ENCODE results near the gene GPR39. TPM values are rescaled to one million over a fixed set of nuclear protein-coding genes. Genes with fewer than 3 reads are reported as not detected.
"Not testable (repeated sequence)": the region's sequence is repeated elsewhere in the genome, so short reads cannot be mapped to it uniquely, and the experiment has no call there.

GPR39 gene
- 0.04 TPM in 1 of 2 replicates, not detected in the other for total RNA-seq

DNA sequence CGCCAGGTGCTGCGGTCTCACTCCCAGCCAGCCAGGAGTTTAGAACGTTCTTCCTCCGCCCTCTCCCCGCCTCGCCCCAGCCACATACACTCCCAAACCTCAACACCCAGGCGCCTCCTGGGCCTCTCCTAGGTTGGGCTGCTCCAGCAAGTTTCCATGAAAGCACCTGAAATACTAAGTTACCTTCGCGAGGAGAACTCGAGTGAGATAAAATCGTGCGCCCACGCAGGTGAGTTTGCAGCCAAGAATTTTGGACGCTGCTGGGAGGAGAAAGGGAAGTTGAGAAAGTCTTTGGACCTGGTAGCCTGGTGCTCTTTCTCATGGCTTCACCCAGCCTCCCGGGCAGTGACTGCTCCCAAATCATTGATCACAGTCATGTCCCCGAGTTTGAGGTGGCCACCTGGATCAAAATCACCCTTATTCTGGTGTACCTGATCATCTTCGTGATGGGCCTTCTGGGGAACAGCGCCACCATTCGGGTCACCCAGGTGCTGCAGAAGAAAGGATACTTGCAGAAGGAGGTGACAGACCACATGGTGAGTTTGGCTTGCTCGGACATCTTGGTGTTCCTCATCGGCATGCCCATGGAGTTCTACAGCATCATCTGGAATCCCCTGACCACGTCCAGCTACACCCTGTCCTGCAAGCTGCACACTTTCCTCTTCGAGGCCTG lies at the start of gene GPR39:
Gene GPR39, plus strand, starts transcription at position 83 of the 673 bp plus-strand sequence.
- DNase-seq (ENCODE audit: low read depth, low spot score) = no peak

DNA sequence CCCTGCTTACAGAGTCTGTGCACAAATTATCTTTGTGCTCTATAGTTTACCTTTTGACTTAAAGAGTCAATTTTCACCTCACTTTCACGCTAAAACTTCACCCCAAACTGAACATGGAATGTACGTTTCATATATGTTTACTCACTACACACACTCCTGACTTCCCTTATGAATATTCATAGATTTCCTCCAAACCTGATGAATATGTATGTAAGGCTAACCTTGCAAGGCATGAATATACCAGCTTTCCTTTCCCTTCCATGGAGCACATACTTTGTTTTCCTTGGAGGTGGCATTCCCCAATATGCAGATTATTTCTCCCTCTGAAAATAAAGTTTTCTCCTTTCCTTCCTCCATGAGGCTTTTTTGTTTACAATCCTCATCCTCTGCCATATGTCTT lies 48.4 kb upstream of the GPR39 start:
- no peak for DNase-seq (ENCODE audit: low read depth, low spot score)

DNA sequence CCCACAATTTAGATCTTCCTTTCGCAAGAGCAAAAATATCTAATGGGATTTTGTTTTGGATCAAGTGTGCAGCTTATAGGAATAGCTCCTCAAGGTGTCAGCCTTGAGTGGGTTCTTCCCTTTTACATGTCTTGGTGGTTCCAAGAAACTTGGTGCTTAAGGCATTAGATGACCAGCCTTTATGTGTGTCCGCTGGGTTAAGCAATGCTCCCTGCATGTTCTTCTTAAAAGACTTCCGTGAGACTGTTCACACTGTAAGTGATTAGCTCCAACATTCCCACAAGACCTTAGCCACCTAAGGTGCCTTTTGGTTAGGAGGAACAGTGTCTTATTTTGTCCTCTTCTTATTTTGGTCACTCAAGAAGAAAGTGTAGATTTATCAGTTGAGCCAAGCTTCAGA lies 44.3 kb upstream of the GPR39 start:
- no peak for DNase-seq (ENCODE audit: low read depth, low spot score)

DNA sequence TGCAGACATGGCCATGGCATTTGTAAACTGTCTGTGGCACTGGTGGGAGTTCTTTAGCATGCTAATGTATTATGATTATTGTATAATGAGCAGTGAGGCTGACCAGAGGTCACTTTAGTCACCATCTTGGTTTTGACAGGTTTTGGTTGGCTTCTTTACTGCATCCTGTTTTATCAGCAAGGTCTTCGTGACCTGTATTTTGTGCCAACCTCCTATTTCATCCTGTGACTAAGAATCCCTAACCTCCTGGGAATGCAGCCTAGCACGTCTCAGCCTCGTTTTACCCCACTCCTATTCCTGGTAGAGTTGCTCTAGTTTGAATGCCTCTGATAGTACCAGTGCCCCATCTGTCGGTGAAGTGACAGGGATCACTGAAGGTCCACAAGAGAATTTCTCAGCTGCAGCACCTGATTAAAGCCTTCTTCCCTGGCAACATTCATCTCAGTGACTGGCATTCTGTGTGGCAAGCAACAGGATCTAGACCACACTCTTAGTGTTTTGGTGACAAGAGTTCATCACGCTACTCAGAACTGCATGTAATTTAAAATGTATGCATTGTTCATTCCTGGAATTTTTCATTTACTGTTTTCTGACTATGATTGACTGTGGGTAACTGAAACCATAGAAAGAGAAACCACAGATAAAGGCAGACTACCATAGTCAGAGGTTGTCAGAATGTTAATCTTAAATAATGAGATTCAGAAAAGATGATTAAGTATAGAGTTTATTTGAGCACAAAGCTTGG lies 43.0 kb upstream of the GPR39 start:
- DNase-seq (ENCODE audit: low read depth, low spot score) = no peak

DNA sequence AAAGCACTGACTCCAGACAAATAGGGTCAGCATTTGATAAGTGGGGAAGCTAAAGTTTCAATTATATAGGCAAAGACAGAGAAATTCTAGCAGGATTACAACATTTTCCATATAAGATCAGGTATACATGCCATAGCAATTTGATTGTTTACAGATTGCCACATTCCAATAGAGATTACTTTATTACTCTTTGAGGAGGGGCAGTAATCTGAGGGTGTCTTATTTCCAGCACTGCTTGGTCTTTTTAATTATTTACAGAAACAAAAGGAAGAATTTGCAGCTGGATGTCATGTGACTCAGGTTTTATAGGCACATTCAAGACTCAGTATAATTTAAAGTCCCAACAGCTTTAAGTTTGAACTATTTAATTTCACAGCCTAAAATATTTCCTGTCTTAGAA lies 42.5 kb upstream of the GPR39 start:
- no peak for DNase-seq (ENCODE audit: low read depth, low spot score)

DNA sequence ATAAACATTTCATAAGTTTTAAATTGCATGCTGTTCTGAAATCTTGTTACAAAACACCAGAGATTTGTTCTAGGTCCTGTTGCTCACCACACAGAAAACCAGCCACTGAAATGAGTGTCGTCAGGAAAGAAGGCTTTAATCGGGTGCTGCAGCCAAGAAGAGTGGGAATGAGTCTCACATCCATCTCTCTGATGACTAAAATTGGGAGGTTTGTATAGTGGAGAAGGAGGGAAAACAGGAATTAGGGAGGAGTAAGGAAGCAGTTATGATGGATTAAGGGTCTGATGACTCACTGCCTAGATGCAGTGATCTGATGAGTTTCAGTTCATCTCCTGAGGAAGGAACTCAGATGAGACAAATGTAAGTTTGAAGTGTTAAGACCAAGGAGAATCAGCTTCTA lies 42.1 kb upstream of the GPR39 start:
- DNase-seq (ENCODE audit: low read depth, low spot score) = no peak

DNA sequence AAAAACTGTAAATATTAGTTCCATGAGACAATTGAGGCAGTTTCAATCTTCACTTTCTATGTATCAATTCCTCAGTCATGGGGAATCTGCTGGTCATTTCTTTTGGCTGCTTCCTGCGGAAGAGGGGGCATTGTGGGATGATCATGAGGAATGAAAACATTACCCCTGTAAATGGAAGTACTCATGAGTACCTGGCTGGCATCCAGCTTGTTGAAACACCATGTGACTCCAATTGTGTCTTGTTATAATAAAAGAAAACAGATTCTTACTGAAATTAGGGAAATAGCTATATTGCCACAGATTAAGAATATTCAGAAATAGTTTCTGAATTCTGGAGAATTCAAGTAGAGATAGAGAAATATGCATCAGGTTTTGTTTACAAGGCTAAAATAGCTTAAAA lies 41.6 kb upstream of the GPR39 start:
- no peak for DNase-seq (ENCODE audit: low read depth, low spot score)

DNA sequence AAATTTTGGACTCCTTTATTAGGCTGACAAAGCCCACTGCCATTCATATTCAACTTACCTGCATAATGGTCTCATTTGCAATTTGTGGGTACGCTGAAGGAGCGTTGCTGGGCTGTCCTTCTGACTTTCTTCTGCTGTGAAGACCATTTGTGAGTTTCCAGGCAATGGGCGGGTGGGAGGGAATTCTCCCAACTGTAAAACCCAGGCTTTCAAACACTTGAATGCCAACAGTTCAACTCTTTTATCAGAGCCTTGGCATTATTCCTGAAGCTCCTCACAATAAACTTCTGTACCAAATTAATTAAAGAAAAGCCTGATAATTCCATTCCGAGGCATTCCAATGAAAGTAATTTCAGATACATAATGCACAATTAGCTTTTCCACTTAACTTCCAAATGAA lies 35.2 kb upstream of the GPR39 start:
- DNase-seq (ENCODE audit: low read depth, low spot score) = no peak

DNA sequence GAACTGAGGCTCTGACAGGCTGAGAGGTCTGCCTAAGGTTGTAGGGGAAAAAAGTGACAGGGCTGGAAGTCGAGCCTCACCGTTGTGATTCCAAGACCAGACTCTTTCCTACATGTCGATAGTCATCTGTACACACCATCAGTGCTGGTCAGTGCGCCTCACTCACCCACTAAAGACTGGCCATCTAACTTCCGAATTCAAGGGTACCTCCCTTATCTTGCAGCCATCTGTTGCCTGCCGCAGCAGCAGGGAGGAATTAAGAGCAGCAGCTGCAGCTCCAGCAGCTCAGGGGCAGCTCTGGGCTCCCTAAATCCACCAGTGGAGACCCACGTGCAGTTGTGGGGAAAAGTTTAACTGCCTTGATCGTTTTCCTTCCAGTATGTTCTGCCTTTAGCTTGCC lies 32.6 kb upstream of the GPR39 start:
- DNase-seq (ENCODE audit: low read depth, low spot score) = no peak

DNA sequence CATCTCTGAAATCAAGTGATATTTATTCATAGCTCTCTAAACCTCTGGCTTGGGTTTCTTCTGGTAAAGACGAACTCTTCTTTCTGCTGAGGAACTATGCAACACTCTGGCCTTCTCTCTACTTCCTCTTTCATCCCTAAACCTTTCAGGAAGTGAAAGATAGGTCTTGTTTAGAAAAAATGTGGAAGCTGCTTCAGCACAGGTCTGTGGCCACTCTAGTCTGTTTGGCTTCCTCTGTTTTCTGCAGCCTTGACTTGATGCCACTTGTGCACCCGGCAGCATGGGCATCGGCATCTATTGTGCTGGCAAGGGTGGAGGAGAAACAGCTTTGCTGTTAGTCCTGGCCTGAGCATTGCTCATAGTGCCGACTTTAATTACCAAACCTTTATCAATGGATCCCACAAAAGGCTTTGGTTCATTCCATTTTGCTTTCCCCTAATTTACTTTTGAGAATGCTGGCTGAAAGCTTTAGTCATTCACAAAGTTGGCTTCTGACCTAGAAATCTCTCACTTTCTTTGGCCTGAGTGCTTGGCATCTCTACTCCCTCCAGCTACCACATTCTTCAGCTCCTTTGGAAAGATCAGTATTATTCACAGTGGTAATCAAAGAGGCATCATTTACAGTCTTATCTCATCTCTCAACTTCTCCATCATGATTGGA lies 32.0 kb upstream of the GPR39 start:
- no peak for DNase-seq (ENCODE audit: low read depth, low spot score)

DNA sequence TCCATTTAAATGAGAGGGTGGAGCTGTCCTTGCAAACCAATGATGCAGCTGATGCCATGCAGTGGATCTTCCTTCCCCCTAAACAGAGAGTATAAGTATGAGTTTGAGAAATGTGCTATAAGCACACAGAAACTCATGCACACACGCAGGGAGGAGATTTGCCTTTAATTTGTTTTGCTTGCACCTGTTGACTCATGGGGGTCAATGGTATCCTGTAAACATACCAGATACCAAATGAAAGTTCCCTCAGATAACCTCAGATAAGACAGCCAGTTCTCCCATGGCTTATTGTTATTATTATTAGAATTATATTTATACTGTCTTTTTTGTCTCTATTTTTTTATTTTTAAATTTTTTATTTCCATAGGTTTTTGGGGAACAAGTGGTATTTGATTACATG lies 29.5 kb upstream of the GPR39 start:
- DNase-seq (ENCODE audit: low read depth, low spot score) = no peak

DNA sequence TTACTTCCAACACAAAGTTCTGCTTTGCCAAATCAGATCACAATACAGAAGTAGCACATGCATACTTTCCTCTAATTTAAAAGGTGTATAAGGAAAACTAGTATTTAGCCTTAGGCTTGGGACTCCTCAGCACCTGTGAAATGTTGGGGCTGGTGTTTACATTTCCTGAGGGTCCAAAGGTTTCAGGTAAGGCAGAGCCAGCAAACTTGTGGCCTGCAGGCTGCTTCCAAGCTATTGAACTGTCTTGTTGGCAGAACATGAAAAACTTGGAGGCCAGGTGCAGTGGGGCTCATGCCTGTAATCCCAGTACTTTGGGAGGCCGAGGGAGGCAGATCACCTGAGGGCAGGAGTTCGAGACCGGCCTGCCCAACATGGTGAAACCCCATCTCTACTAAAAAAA lies 26.5 kb upstream of the GPR39 start:
- DNase-seq (ENCODE audit: low read depth, low spot score) = no peak

DNA sequence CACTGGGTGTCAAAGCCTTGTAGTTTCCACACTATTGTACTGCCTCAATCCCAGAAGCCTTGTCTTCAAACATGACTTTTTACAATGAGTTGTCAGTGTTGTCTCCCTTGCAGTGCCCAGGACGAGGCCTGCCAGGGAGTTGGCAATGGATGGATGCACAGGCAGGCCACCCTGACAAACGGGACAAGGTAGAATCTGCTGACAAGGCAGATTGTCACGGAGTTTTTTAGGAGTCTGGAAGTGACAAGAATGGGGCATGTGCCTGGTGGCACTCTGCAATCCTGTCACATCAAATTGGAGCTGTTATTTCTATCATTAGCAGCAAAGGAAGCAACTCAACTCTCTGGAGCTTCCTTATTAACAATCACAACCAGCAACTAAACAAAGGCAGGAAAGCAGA lies 25.2 kb upstream of the GPR39 start:
- no peak for DNase-seq (ENCODE audit: low read depth, low spot score)

DNA sequence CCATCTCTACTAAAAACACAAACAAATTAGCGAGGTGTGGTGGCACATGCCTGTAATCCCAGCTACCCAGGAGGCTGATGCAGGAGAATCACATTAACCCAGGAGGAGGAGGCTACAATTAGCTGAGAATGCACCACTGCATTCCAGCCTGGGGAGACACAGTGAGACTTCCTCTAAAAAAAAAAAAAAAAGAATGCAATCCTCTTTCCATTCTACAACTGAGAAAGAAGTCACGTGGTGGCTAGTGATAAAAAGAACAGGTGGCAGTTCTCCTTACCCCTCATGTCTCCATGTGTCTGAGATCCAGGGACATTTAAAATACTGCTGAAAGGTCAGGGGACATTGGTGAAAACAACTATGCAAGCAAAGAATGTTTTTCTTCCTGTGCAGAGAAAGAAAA lies 24.4 kb upstream of the GPR39 start:
- no peak for DNase-seq (ENCODE audit: low read depth, low spot score)

DNA sequence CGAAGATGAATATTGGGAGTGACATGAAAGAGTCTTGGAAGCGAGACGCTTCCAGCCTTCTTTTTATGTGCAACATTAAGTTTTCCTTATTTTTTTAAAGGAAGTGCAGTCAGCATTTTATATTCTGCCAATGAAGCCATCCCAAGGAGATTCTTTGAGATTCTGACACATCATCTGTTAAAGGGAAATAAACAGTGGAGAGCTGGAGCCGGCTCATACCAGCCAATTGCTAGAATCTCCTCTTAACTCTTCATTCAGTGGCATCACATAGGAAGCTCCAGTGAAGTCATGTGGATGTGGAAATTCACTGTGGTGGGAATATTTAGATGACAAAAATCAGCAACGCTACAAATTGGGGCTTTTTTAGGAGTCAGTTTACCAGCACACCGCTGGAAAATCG lies 23.7 kb upstream of the GPR39 start:
- DNase-seq (ENCODE audit: low read depth, low spot score) = no peak

DNA sequence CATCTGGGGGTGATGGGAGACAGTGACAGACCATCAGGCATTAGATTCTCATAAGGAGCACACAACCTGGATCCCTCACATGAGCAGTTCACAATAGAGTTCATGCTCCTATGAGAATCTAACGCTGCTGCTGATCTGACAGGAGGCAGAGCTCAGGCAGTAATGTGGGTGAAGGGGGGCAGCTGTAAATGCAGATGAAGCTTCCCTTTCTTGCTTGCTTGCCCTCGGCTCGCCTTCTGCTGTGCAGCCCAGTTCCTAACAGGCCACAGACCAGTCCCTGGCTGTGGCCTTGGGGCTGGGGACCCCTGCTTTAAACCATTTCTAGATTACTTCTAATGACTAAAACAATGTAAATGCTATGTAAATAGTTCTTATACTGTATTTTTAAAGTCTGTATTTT lies 19.6 kb upstream of the GPR39 start:
- DNase-seq (ENCODE audit: low read depth, low spot score) = not testable (repeated sequence)

DNA sequence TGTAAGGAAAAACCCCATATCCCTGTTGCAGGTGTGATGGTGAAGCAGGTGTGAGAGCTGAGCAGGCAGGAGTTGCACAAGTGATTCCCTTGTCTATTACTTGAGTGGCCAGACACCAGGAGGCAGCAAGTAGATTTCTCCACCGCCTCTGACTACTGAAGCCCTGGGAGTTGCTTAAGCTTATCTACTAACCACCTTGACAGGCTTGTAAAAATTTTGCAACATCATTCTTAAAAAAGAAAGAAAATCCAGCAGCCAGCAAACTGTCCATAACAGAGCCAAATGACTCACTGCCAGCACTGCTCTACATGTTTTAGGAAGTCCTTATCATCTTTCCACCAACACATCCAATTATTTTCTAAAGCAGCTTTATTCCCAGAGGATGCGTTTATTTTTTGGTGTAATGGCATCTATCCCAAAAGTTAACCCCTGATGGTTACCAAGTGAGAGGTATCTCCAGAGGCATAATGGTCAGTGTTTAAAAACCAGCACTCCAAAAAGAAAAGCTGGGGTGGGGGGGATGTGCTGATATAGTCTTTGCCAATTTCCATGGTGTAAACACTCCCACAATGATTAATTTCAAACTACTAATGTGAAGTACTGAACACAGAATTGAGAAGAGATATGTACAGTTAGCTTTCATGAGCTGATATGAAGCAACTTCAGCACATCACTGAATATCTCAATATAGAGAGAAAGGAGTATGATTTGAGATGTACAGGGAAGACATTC lies 16.3 kb upstream of the GPR39 start:
- DNase-seq (ENCODE audit: low read depth, low spot score) = no peak

DNA sequence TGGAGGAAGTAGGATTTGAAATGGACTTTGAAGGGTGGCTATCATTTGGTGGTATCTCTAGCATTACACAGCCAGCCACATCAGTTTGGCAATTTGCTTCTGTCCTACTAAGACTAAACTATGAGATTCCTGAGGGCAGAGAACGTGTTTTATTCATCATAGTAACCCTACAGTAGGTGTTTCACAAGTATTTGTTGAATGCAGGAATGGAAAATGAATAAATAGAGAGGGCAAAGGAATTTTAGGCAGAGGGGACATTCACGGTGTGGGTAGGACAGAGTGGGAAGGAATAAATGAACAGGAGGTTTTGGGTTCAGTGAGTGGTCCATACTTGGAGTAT lies 15.7 kb upstream of the GPR39 start:
- no peak for DNase-seq (ENCODE audit: low read depth, low spot score)

DNA sequence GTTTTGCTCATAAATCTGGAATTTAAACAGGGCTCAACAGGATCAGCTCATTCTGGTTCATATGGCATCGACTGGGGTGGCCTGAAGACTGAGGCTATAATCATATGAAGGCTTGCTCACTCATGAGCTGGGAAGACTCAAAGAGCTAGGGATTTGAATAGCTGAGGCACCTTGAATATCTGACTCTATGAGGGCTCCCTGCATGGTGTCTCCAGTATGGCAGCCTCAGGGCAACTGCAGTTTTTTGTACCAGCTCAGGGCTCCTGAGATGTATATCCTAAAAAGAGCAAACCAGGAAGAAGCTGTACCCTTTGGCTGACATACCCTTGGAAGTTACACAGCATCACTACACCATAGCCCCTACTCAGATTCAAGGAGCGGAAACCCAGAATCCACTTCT lies 15.3 kb upstream of the GPR39 start:
- DNase-seq (ENCODE audit: low read depth, low spot score) = no peak

DNA sequence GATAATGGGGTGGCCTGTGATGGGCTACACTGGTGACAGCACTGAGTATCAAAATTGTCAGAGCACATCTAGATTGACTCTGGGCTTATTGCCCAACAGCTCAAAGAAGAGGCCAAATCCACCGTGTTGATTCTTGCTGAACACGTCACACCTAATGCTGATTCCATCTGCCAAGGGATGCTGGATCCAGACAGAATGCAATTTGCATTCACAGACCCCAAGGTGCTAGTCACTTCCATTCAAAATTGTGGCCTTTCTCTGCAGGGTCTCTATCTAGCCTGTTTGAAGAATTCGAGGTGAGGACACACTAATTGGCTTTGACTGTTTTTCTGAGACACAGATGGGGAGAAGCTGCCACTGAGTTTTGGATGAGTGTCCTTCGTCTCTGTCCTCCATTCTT lies 13.5 kb upstream of the GPR39 start:
- no peak for DNase-seq (ENCODE audit: low read depth, low spot score)

DNA sequence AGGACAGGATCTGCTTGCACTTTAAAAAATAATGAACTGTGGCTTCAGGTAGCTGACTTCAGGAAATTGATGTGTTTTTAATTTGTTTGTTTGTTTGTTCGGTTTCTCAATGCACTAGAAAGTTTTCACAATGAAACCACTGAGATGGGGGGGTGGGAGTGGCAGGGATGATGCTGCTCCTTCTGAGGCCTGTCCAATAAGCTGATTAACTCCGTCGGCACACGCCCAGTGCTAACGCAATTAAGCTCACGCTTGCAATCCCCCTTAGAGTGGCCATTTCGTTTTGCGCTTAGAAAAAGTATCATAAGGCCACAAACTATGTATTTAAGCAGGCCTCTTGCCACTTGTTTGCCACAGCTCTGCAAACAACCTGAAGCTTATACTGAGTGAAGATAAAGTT lies 12.5 kb upstream of the GPR39 start:
- DNase-seq (ENCODE audit: low read depth, low spot score) = no peak

DNA sequence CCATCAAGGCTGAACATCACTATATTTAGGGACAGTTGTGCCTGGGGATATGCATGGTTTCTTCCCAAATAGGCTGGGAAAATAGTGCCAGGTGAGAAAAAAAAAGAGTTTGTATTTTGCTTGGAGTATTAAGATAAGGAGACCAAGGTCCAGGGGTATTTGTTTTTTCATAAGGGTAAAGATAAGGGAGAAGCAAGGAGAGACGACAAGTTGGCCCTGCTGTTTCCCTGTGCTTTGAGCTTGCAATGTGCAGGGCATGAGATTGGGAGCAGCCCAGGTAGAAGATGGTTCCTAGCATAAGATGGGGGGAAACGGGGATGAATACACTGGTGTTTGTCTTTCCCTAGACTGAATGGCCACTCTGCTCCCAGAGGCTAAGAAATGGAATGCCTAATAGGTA lies 8.8 kb upstream of the GPR39 start:
- no peak for DNase-seq (ENCODE audit: low read depth, low spot score)

All from pulmonary artery endothelial cell (primary cell).